ENCODE results near the gene SIRT4. TPM values are rescaled to one million over a fixed set of nuclear protein-coding genes. Genes with fewer than 3 reads are reported as not detected.

Gene SIRT4
- total RNA-seq, 4 donors from 2014 or later: 1.8 to 4.4 (median 3.6) TPM

DNA sequence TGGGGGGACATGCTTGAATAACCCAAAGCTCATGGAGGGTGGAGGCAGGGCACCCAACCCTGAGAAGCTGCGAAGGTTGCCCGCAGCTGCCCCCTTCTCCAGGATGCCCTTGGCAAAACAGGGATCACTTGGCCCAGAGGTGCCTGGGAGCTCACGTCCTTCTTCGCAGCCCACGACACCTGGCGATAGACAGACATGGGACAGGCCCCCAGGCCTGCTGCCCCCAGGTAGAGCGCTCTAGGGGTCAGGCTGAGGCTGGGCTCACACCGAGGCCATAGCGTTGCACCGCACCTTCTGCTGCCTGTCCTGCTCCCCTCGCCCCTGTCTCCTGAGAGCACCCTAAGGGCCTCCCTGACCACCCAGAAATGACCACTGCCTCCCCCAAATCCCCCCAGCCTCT, 45.6 kb downstream of the SIRT4 start:
- TF ChIP-seq POLR2A (IDR thresholded peaks at IDR 0.05) (no peak), POLR2AphosphoS5 (IDR thresholded peaks at IDR 0.05) (no peak), EP300 (IDR thresholded peaks at IDR 0.05) (no peak)
- TF ChIP-seq, protein P1, sequence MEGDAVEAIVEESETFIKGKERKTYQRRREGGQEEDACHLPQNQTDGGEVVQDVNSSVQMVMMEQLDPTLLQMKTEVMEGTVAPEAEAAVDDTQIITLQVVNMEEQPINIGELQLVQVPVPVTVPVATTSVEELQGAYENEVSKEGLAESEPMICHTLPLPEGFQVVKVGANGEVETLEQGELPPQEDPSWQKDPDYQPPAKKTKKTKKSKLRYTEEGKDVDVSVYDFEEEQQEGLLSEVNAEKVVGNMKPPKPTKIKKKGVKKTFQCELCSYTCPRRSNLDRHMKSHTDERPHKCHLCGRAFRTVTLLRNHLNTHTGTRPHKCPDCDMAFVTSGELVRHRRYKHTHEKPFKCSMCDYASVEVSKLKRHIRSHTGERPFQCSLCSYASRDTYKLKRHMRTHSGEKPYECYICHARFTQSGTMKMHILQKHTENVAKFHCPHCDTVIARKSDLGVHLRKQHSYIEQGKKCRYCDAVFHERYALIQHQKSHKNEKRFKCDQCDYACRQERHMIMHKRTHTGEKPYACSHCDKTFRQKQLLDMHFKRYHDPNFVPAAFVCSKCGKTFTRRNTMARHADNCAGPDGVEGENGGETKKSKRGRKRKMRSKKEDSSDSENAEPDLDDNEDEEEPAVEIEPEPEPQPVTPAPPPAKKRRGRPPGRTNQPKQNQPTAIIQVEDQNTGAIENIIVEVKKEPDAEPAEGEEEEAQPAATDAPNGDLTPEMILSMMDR (IDR thresholded peaks at IDR 0.05): no peak
- DNase-seq (ENCODE audit: low spot score in 2 of 2): no peak
- Histone ChIP-seq H3K36me3 (no peaks in the 10 kb centered on the region), H3K4me1 (no peaks in the 10 kb centered on the region), H3K4me3 (no peak overlapping the region), H3K27ac (no peak overlapping the region), H3K27me3 (peaks cover 7% of the 10 kb centered on the region), H3K9me3 (no peaks in the 10 kb centered on the region)
- 86% methylated on average over 5 of the region's 11 CpGs for WGBS

DNA sequence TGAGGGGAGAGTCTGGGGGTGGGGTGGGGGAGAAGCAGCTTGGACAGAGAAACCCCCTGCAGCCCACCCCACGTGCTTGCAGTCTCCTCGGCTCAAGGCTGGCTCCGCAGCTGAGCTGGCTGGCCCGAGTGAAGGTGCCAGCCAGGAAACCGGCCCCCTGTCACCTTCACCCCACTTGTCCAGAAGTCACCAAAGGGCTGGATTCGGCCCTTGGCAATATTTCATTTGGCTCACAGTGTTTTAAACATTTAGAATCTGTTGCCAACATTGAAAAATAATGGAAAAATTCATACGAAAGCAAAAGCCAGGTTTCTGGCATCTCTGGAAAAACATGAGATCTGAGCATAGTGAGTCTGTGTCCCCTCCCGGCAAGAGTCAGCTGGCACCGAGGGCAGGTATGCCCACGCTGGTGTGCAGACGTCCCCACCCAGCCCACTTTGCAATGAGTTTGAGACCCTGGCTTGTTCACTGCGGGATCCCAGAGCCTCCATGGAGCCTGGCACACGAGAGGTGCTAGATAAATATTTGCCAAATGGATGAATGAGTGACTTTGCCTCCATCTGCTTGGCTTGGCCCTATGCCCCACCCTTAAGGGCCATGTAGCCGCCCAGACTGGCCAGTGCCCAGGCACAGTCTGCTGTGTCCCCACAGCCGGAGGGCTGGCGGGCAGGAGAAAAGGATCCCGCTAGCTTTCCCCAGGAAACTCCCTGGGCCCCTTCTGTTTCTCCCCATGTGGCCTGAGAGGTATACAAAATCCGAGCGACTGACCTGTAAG, 48.6 kb downstream of the SIRT4 start:
- no peak for DNase-seq (ENCODE audit: low spot score in 2 of 2)

DNA sequence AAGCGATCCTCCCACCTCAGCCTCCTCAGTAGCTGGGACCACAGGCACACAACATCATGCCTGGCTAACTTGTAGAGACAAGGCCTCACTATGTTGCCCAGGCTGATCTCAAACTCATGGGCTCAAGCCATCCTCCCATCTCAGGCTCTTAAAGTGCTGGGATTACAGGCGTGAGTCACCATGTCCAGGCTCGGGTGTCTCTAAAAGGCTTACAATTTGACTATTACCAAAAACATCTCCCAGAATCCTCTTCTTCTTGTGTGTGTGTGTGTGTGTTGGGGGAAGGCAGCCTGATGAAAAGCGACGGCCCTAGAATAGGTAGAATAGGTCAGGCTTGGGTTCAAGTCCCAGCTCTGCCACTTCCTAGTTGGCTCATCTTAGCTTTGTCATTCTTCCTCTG, 50.0 kb downstream of the SIRT4 start:
- Histone ChIP-seq H3K27ac (no peak overlapping the region), H3K27me3 (peaks cover 7% of the 10 kb centered on the region), H3K36me3 (no peaks in the 10 kb centered on the region), H3K9me3 (no peaks in the 10 kb centered on the region), H3K4me3 (no peak overlapping the region), H3K4me1 (peaks cover 2% of the 10 kb centered on the region)
- DNase-seq (ENCODE audit: low spot score in 2 of 2): no peak
- 79% methylated on average over 5 of the region's 5 CpGs for WGBS
- TF ChIP-seq POLR2AphosphoS5 (IDR thresholded peaks at IDR 0.05): no peak
- TF ChIP-seq POLR2A (IDR thresholded peaks at IDR 0.05): no peak
- TF ChIP-seq, protein P1 (IDR thresholded peaks at IDR 0.05): no peak
- TF ChIP-seq EP300 (IDR thresholded peaks at IDR 0.05): no peak

More for the DNA sequence above, 48.6 kb downstream of the SIRT4 start:
- Histone ChIP-seq H3K4me3 (no peak overlapping the region), H3K27ac (no peak overlapping the region), H3K4me1 (no peaks in the 10 kb centered on the region), H3K27me3 (peaks cover 7% of the 10 kb centered on the region), H3K9me3 (no peaks in the 10 kb centered on the region), H3K36me3 (no peaks in the 10 kb centered on the region)
- 76% methylated on average over 19 of the region's 19 CpGs for WGBS
- TF ChIP-seq EP300 (IDR thresholded peaks at IDR 0.05): no peak
- TF ChIP-seq POLR2AphosphoS5 (IDR thresholded peaks at IDR 0.05): no peak
- TF ChIP-seq, protein P1 (IDR thresholded peaks at IDR 0.05): no peak
- no peak for TF ChIP-seq POLR2A (IDR thresholded peaks at IDR 0.05)

DNA sequence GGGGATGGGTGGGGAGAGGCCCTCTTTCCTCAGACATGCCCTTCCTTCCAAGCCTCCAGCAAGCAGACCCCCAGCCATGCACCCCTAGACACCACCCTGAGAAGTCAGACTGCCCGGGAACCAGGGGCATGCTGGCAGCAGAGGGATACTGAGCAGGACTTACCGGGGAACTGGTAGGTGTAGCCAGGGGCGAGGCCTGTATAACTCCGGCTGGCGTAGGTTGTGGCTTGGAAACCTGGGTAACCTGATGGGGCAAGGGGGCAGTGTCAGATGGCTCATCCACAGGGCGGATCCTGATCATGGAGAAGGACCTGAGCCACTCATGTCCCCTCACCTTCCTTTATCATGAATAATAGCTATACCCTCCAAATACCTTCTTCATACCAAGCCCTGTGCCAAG, 51.0 kb downstream of the SIRT4 start:
- 91% methylated on average over 6 of the region's 6 CpGs for WGBS
- no peak for DNase-seq (ENCODE audit: low spot score in 2 of 2)
- Histone ChIP-seq H3K27ac (no peak overlapping the region), H3K27me3 (peaks cover under 1% of the 10 kb centered on the region), H3K9me3 (no peaks in the 10 kb centered on the region), H3K4me1 (peaks cover 2% of the 10 kb centered on the region), H3K4me3 (no peak overlapping the region), H3K36me3 (no peaks in the 10 kb centered on the region)
- TF ChIP-seq EP300 (IDR thresholded peaks at IDR 0.05) (no peak), POLR2AphosphoS5 (IDR thresholded peaks at IDR 0.05) (no peak), POLR2A (IDR thresholded peaks at IDR 0.05) (no peak)
- TF ChIP-seq, protein P1 (IDR thresholded peaks at IDR 0.05): no peak

DNA sequence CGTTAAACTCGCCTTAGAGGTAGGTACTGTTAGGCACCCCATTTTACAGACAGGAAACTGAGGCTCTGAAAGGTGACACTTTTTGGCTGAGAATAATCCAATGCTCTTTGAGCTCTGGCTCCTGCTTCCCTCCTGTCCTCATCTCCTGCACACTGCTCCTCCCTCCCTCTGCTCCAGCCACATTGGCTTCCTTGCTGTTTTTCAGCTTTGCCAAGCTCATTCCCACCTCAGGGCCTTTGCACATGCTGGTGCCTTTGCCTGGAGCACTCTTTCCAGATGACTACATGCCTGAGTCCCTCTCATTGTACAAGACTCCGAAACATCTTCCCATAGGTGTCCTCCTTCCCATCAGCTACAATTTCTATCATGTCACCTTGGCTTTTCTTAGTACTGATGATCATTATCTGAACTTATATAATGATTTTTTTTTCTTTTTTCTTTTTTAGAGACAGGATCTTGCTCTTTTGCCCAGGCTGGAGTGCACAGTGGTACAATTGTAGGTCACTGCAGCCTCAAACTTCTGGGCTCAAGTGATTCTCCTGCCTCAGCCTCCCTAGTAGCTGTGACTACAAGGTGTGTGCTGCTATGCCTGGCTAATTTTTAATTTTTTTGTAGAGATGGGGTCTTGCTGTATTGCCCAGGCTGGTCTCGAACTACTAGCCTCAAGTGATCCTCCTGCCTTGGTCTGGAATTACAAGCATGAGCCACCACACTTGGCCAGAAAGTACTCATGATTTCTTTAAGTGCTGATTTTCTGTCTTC, 51.6 kb downstream of the SIRT4 start:
- DNase-seq (ENCODE audit: low spot score in 2 of 2): no peak
- Histone ChIP-seq H3K36me3 (no peaks in the 10 kb centered on the region), H3K27me3 (peaks cover 4% of the 10 kb centered on the region), H3K4me3 (no peak overlapping the region), H3K4me1 (peaks cover 2% of the 10 kb centered on the region), H3K9me3 (no peaks in the 10 kb centered on the region), H3K27ac (no peak overlapping the region)
- TF ChIP-seq EP300 (IDR thresholded peaks at IDR 0.05) (no peak), POLR2AphosphoS5 (IDR thresholded peaks at IDR 0.05) (no peak), POLR2A (IDR thresholded peaks at IDR 0.05) (no peak)
- TF ChIP-seq, protein P1 (IDR thresholded peaks at IDR 0.05): no peak
- 96% methylated on average over 4 of the region's 4 CpGs for WGBS

All from suprapubic skin (tissue), 4 donors.